Chondrocyte (in vitro differentiated cells): ENCODE results near the gene APCDD1. TPM values are rescaled to one million over a fixed set of nuclear protein-coding genes. Genes with fewer than 3 reads are reported as not detected.

ENCODE experiments used
- DNase-seq: peaks from one replicate; pipeline ENCODE4 v3.0.0; 2021; ENCODE audit warnings: mixed read lengths, low spot score
- H3K27ac Mint-ChIP-seq: one replicate; pipeline ENCODE4 v1.8.0; 2021; ENCODE audit warnings: mild to moderate bottlenecking, moderate library complexity, mixed read lengths; ENCODE audit not compliant: unreplicated experiment
- H3K27me3 Mint-ChIP-seq: 2 replicates; pipeline ENCODE4 v1.8.0; 2021; ENCODE audit warnings: low read depth, mixed read lengths
- H3K36me3 Mint-ChIP-seq: 2 replicates; pipeline ENCODE4 v1.8.0; 2021; ENCODE audit warnings: low read depth, mixed read lengths
- H3K4me1 Mint-ChIP-seq: 2 replicates; pipeline ENCODE4 v1.8.0; 2021; ENCODE audit warnings: low read depth, mild to moderate bottlenecking, mixed read lengths
- H3K4me3 Mint-ChIP-seq: one replicate; pipeline ENCODE4 v1.8.0; 2021; ENCODE audit warnings: mild to moderate bottlenecking, moderate library complexity, mixed read lengths; ENCODE audit not compliant: unreplicated experiment
- H3K9me3 Mint-ChIP-seq: 2 replicates; pipeline ENCODE4 v1.8.0; 2021; ENCODE audit warnings: low read depth, mixed read lengths
- total RNA-seq: library from RNA; stranded (reverse); gene quantifications from 3 replicates; pipeline ENCODE4 v1.2.1, GENCODE V29; 2021
- TF ChIP-seq, protein P1 (sequence below): fragments of 200-600 bp; sonication (generic); IDR thresholded peaks from 2 replicates; pipeline ENCODE4 v1.5.0; 2021; ENCODE audit warnings: antibody characterized with exemption, mild to moderate bottlenecking, moderate library complexity

APCDD1 gene
- total RNA-seq, 1 donor from 2014 or later, result 9.5 TPM

GRCh38 chr18:10441472-10441871 is 13.0 kb upstream of the APCDD1 start:
- peaks cover 1% of the 10 kb centered on the region for H3K36me3 Mint-ChIP-seq
- H3K4me1 Mint-ChIP-seq, result no peaks in the 10 kb centered on the region
- H3K9me3 Mint-ChIP-seq, result no peaks in the 10 kb centered on the region
- DNase-seq, result no peak
- no peak overlapping the region for H3K27ac Mint-ChIP-seq
- H3K27me3 Mint-ChIP-seq, result peaks cover 9% of the 10 kb centered on the region
- TF ChIP-seq, protein P1, sequence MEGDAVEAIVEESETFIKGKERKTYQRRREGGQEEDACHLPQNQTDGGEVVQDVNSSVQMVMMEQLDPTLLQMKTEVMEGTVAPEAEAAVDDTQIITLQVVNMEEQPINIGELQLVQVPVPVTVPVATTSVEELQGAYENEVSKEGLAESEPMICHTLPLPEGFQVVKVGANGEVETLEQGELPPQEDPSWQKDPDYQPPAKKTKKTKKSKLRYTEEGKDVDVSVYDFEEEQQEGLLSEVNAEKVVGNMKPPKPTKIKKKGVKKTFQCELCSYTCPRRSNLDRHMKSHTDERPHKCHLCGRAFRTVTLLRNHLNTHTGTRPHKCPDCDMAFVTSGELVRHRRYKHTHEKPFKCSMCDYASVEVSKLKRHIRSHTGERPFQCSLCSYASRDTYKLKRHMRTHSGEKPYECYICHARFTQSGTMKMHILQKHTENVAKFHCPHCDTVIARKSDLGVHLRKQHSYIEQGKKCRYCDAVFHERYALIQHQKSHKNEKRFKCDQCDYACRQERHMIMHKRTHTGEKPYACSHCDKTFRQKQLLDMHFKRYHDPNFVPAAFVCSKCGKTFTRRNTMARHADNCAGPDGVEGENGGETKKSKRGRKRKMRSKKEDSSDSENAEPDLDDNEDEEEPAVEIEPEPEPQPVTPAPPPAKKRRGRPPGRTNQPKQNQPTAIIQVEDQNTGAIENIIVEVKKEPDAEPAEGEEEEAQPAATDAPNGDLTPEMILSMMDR, result no peak
- H3K4me3 Mint-ChIP-seq, result no peak overlapping the region

DNA sequence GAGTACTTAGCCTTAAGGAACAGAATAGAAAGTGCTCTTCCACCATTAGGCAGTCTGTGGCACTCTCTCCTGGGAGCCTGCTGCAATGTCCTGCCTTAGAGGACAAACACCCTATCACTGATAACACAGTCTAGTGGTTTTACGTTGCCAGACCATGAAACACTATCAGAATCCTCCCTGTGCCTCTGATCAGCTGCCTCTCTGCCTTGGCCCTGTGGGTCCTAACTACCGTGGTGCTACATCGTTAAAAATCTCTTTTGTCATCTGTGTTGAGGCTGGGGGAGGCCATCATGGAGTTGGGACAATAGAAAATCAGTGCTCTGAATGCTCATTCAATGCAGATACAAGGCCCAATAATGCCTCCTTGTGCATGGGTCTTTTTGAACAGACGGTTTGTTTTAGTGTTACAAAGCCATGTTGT is 11.9 kb upstream of the APCDD1 start:
- Mint-ChIP-seq H3K4me3 (no peak overlapping the region), H3K9me3 (no peaks in the 10 kb centered on the region), H3K4me1 (no peaks in the 10 kb centered on the region), H3K36me3 (no peaks in the 10 kb centered on the region), H3K27ac (no peak overlapping the region), H3K27me3 (peaks cover 8% of the 10 kb centered on the region)
- DNase-seq, result no peak
- TF ChIP-seq, protein P1, result peak; percentile 43

- no peak overlapping the region for H3K4me3 Mint-ChIP-seq
- H3K4me1 Mint-ChIP-seq, result no peaks in the 10 kb centered on the region
- no peaks in the 10 kb centered on the region for H3K36me3 Mint-ChIP-seq
- H3K9me3 Mint-ChIP-seq, result no peaks in the 10 kb centered on the region
- TF ChIP-seq, protein P1, result no peak
- DNase-seq, result no peak
- H3K27ac Mint-ChIP-seq, result no peak overlapping the region
- peaks cover 8% of the 10 kb centered on the region for H3K27me3 Mint-ChIP-seq
These were observed 11.4 kb upstream of the APCDD1 start for GRCh38 chr18:10443001-10443400.

- H3K27ac Mint-ChIP-seq, result no peak overlapping the region
- no peaks in the 10 kb centered on the region for H3K36me3 Mint-ChIP-seq
- no peak overlapping the region for H3K4me3 Mint-ChIP-seq
- no peak for DNase-seq
- TF ChIP-seq, protein P1, result no peak
- peaks cover 8% of the 10 kb centered on the region for H3K27me3 Mint-ChIP-seq
- H3K9me3 Mint-ChIP-seq, result no peaks in the 10 kb centered on the region
- H3K4me1 Mint-ChIP-seq, result peaks cover 6% of the 10 kb centered on the region
These were observed 10.0 kb upstream of the APCDD1 start for GRCh38 chr18:10444314-10445006.

DNA sequence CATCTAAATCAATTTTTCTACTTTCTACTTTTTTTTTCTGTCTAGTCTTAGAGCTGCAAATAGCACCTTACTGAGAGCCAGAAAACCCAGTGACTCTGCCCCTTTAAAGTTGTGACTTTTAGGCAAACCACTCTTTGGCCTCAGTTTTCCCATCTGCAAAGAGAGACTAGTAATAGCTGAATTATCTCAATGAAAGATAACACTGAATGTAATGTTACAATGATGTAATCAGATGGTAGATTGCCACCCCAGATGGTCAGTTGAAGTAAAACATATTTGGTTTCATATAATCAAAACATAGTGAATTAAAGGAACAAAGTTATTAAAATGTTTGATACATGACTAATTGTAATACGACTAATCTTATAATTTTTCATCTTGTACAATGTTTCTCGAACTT is 5.0 kb upstream of the APCDD1 start:
- Mint-ChIP-seq H3K27me3 (no peaks in the 10 kb centered on the region), H3K4me1 (peaks cover 15% of the 10 kb centered on the region), H3K9me3 (no peaks in the 10 kb centered on the region), H3K36me3 (no peaks in the 10 kb centered on the region), H3K4me3 (no peak overlapping the region), H3K27ac (no peak overlapping the region)
- no peak for DNase-seq
- TF ChIP-seq, protein P1, result no peak
